Activated CD8-positive, alpha-beta memory T cell treated with anti-CD3 and anti-CD28 coated beads, Interleukin-2, amount 50 U/mL, for 1 hour (primary cell): Measurements from ENCODE around the gene ATXN7.

Experiments
- DNase-seq: peaks from one replicate; pipeline ENCODE4 v3.0.0-alpha.2; 2020; ENCODE audit errors: extremely low read depth

The ATXN7 gene

GRCh38 chr3:63863150-63864007 is at the start of gene ATXN7, which contains the start of gene THOC7:
Gene ATXN7 (plus strand): TSS chr3:63863867. CDS start chr3:63912599, 48,732 bp downstream.
Gene THOC7 (minus strand): TSS chr3:63863805. CDS start chr3:63863790, 15 bp downstream.
- no peak for DNase-seq

DNA sequence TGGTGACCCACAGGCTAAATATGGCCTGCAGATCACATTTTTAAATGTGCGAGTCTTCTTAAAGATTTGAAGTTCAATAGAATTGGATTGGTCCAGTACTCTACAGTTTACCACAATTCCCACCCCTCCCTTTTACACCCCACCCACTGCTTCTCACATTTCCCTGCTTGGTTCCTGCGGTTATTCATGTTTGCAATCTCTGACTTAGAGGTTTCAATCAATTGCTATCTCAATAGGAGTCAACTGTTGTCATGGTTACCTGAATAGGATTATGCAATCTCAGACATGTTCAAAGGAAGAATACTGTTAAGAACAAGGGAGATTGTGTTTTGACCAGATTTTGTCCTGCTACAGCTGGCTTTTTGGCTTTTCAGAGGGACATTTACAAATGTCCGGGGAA is 49.4 kb upstream of the ATXN7 start:
- no peak for DNase-seq

DNA sequence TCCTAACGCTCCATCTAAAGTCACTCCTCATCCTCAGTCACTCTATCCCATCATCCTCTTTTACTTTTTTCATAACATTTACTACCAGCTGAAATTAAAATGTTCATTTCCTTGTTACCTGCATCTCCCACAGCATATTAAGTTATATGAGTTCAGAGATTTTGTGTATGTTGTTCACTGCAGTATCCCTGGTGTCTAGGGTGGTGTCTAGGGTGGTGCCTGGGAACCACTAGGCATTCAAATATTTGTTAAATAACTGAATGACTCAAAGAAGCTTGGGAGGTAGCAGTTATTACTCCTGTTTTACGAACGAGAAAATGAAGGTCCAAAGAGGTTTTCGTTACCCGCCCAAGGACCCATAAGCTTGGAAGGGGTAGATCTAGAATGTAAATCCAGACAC is 46.4 kb upstream of the ATXN7 start:
- DNase-seq, result no peak

DNA sequence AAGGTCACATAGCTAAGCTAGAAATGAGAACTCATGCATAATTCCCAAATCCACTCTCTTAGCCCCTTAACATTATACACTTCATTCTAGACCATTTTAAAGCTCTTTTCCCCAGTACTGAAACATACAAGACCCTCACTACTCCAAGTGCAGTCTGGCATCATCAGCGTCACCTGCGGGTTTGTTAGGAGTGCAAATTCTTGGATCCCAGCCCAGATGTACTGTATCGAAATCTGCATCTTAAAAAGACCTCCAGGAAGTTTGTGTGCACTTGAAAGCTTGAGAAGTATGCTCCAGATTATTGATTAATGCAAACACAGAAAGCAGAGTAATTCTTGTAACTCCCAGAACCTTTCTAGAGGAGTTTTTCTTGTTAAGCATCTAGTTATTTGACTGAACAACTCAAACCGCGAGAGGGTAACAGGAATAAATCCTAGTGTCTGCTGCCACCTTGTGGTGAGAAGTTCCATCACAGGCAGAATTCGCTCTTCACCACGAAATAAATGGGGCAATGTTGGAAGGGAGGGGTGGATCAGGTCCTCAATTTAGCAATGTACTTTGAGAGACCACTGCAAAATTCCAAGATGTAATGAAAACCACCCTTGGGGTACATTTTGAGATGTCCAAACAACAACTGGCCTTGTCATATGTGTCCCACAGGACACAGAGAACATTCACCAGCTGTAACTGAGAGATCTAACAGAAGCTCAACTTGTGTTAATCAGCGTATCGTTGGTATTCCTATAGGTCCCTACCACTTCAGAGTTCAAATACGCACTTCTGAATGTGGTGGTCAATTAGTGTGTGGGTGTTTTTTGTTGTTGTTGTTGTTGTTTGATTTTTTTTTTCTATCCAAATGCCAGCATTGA is 45.2 kb upstream of the ATXN7 start:
- DNase-seq, result peak; percentile 28

DNA sequence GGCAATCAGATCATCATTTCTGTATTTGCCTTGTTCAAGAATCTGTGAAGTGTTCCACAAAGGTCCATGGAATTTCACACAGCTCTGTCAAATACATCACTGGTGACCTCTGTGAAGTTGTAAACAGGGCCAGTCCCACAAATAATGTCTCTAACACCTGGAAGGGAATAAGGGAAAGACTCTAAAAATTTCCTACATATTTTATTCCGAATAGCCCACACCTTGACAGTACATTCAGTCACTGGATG is 44.6 kb upstream of the ATXN7 start, which contains the start of gene C3orf49:
Gene C3orf49, plus strand, starts transcription at position 149 of the 248 bp plus-strand sequence. CDS start 173 bp downstream, outside the sequence.
- no peak for DNase-seq

DNA sequence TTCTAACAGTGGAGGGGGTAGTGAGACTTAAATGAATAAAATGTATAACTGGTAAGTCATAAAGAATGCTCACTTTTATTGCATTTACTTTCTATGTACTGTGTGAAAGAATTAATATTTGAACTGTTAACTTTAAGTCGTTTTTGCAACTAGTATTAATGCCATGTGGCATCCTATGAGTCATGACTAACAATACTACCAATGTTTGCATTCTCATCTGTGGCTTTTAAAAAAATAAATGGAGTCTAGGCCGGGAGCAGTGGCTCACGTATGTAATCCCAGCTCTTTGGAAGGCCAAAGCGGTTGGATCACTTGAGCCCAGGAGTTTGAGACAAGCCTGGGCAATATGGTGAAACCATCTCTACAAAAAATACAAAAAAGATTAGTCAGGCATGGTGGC is 39.4 kb upstream of the ATXN7 start:
- DNase-seq, result no peak

DNA sequence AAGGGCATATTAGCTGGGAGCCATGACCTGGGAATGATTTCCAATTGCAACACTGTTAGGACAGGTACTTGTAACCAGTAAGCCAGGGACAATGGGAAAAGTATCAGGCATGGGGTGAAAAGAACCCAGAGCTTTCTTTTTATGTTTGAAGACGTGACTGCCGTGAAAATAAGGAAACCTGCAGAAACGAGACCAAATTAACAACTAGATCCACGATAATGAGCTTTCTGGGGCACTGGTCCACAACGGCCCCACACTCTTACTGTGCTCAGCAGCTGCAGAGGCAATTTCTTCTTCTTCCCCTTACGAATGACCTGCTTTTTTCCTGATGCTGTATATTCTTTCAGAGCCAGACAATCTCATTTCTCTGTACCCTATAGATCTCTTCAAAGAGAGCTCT is 33.1 kb upstream of the ATXN7 start:
- DNase-seq, result no peak

DNA sequence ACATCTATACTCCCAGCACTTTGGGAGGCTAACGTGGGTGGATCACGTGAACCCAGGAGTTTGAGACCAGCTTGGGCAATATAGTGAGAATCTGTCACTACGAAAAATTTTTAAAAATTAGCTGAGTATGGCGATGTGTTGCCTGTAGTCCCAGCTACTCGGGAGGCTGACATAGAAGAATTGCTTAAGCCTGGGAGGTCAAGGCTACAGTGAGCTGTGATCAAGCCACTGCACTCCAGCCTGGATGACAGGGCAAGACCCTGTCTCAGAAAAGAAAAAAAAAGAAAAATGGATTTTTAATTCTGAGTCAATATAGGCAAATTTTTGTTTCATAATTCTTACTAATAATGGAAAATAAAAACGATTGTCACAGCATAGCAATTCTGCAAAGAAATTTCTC is 31.3 kb upstream of the ATXN7 start:
- no peak for DNase-seq

- DNase-seq, result no peak
Measured at GRCh38 chr3:63841704-63842103, 22.0 kb upstream of the ATXN7 start.

GRCh38 chr3:63842127-63842526 is 21.5 kb upstream of the ATXN7 start:
- no peak for DNase-seq

DNA sequence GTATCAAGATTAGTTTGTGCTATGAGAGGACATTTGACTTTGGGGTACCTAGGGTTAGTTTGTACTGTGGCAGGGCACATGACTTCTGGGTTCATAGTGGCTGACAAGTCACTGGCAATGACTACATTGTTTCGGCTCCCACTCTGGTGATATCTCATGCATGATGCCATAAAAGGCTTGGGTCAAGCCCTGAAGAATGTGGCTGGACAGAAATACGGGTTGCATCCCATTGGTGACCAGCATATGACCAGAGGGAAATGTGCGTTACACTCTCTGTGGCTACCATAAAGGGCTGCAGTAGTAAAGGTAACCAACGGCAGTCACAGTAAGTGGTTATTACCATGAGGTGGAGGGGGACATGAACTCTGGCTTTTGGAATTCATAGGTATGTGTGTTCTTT is 18.5 kb upstream of the ATXN7 start:
- no peak for DNase-seq

DNA sequence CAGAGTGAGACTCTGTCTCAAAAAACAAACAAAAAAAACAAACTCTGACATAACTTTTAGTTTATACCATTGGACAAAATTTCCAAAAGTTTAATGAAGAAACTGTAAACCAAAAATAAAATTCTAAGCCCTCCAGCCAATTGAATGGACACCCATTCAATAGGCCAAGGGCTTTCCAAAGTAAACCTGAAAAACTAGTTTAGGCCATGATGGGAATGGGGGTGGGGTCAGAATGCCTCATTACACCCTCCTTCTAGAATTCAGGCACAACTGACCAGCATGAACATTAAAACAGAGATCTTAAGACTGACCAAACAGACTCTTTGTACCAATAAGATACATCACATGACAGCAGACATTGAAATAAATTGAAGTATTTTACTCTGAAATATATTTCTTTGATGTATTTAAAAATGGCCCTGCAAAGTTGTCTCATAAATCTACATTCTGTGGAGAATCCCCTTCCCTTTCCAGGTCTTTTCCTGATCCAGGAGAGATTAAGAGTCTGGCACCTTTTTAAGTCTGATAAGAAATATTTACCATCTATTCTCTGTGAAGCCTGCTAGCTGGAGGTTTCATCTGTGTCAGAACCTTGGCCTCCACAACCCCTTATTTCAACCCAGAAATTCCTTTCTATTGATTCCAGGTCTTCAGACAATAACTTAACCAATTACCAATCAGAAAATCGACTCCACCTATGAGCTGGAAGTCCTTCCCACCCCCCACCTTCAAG is 15.8 kb upstream of the ATXN7 start:
- no peak for DNase-seq

- no peak for DNase-seq
Measured at GRCh38 chr3:63849175-63849574, 14.5 kb upstream of the ATXN7 start.

DNA sequence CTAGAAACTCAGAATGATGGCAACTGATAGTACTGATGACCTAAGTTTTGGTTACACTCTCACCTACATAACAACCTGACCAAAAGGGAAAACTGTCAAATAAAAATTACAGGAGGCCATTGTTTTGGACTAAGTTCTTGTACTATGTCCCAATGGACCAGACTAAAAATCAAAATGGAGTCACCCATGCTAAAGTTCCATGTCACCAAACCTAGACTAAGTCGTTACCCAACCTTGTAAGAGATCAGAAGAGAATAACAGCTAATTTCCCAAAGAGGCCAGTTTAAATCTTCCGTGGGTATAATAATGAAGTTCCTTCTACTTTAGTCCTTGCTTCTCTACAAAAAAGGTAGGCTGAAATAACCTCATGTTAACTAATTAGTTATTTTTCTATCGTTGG is 12.4 kb upstream of the ATXN7 start:
- no peak for DNase-seq

GRCh38 chr3:63853106-63853505 is 10.6 kb upstream of the ATXN7 start:
- no peak for DNase-seq

DNA sequence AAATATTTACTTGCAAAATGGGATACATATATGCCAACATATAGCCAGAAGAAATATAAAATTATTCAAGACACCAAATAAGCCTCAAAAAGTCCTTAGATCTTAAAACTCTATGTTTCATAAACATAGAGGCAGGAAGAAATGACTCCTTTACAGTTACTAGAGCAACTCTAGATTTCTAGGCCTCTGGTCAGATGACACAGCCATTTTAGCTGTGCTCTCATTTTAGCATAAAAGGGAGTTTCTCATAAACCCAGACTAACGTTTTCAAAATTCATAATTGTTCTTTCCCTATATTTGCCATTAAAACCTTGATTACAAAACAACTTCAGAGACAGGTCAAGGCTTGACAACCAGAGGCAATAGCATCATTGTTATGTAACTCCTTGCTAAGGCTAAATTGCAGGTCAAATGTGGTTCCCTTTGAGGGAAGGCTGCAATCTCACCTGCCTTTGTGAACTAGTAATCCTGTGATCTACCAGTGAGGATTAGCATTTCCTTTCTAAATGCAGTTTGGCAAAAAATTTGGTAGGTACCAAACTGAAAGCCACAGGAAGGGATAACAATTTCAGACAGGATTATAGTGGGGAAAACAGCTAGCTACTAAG is 8.2 kb upstream of the ATXN7 start:
- DNase-seq, result no peak

- no peak for DNase-seq
Measured at GRCh38 chr3:63857311-63857710, 6.4 kb upstream of the ATXN7 start.

DNA sequence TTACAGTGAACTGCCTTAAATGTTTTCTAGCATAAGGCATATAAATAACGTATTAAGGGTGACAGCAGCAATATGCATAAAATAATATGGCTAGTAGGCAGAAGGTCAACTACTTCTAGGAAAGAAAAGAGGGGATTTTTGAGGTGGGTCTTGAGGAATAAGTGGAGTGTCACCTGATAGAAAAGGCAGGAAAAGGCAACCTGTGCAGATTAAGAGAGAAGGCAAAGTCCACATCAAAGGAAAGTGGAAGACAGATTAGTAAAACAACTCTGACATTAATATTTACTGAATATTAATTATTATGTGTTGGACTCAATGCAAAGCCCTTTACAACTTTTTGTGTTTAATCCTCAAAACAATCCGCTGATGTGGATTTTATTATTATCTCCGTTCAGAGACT is 2.9 kb upstream of the ATXN7 start:
- no peak for DNase-seq

GRCh38 chr3:63861306-63861705 is 2.4 kb upstream of the ATXN7 start:
- no peak for DNase-seq

DNA sequence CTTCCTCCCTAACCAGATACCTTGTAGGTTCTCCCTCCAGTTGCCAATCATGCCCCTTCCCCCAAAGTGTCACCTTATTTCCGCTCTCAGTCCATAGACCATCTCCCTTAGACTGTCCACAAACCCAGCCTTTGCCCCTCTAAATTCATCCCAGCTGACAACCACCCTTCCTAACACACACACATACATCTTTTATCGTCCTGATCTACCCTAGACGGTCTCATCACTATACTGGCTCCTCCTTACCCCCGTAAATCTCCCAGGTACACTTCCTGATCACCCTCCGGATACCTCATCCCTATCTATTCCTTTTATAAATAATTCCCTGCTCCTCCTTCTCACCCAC is 890 bp upstream of the ATXN7 start:
- DNase-seq, result no peak

DNA sequence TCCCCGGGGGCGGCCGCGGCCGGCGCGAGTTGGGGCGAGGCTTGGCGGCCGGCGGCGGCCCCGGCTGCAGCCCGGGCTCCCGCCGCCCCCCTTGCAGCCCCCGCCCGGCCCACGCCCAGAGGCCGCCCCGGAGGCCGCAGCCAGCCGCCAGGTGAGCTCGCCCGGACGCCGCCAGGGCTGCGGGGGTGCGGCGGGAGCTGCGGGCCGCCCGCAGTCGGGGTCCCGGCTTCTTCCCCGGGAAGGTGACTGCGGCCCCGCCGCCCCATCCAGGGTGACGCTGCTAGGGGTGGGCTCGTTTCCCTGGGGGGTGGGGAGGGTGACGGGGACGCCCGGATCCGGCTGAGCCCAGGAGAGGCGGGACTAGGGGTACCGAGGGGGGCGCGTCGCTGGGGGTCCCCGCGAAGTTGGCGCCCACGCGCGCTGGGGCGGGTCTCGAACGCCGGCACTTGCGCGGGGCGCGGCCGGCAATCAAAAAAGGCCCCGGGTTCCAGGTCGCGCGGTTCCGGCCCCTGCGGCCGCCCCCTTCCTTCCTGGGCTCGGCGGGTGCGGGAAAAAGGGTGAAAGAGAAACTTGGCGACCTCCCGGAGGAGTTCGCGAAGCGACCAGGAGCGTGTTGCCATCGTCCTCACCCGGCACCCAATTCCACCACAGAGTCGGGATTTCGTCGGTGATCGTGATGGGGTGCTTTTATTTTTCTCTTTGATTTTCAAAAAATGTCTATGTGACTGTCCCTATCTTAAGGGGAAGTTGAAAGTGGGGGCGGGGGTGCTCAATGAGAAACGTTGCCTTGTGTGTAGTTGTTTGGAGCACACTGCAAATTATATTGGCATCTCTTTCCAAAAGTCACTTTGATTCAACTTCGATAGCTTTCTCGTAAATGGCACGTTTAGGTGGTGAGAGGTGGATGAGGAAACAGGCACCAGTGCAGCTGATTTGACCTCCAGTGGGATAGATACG is 619 bp downstream of the ATXN7 start:
- DNase-seq, result no peak
